GM19099 (cell line): ENCODE measurements around the gene WEE2.

Source experiments
- POLR2A ChIP-seq: IDR thresholded peaks from 3 replicates; pipeline ENCODE4 v1.6.1; 2011; ENCODE audit warnings: low read depth; ENCODE audit not compliant: insufficient read length; ENCODE audit errors: extremely low read depth

Gene WEE2

GRCh38 chr7:141708351-141708750 lies at the start of gene WEE2:
TSS of gene WEE2 (plus strand) at chr7:141708353. CDS start at chr7:141708759, 406 bp downstream.
- TF ChIP-seq POLR2A: no peak

- no peak for TF ChIP-seq POLR2A
Observed at GRCh38 chr7:141659501-141659900, 48.7 kb upstream of the WEE2 start.

GRCh38 chr7:141660259-141660658 lies 47.9 kb upstream of the WEE2 start:
- no peak for TF ChIP-seq POLR2A

- no peak for TF ChIP-seq POLR2A
Observed at GRCh38 chr7:141663081-141663849, 44.9 kb upstream of the WEE2 start.

- TF ChIP-seq POLR2A: no peak
Observed at GRCh38 chr7:141664450-141664849, 43.7 kb upstream of the WEE2 start.

- no peak for TF ChIP-seq POLR2A
Observed at GRCh38 chr7:141665208-141666035, 42.7 kb upstream of the WEE2 start.

GRCh38 chr7:141666071-141666470 lies 42.1 kb upstream of the WEE2 start:
- TF ChIP-seq POLR2A: no peak

GRCh38 chr7:141668853-141669252 lies 39.3 kb upstream of the WEE2 start:
- no peak for TF ChIP-seq POLR2A

GRCh38 chr7:141671705-141672496 lies 36.3 kb upstream of the WEE2 start:
- TF ChIP-seq POLR2A: no peak

GRCh38 chr7:141673346-141673745 lies 34.8 kb upstream of the WEE2 start:
- TF ChIP-seq POLR2A: no peak

GRCh38 chr7:141674171-141674671 lies 33.9 kb upstream of the WEE2 start:
- no peak for TF ChIP-seq POLR2A

- TF ChIP-seq POLR2A: no peak
Observed at GRCh38 chr7:141674702-141675101, 33.5 kb upstream of the WEE2 start.

- no peak for TF ChIP-seq POLR2A
Observed at GRCh38 chr7:141675436-141676215, 32.5 kb upstream of the WEE2 start.

- no peak for TF ChIP-seq POLR2A
Observed at GRCh38 chr7:141676618-141677017, 31.5 kb upstream of the WEE2 start.
